Fibroblast of peridontal ligament (primary cell): ENCODE measurements around the gene TCF23.

Source experiments
- DNase-seq: peaks from one replicate; pipeline ENCODE4 v3.0.0-alpha.2; 2010; ENCODE audit errors: extremely low read depth

Gene TCF23

GRCh38 chr2:27128668-27129571 lies 19.9 kb upstream of the TCF23 start:
- no peak for DNase-seq

- DNase-seq: no peak
Measured at GRCh38 chr2:27130396-27130795, 18.4 kb upstream of the TCF23 start.

- no peak for DNase-seq
Measured at GRCh38 chr2:27131429-27131828, 17.4 kb upstream of the TCF23 start.

- DNase-seq: no peak
Measured at GRCh38 chr2:27133195-27133875, 15.5 kb upstream of the TCF23 start.

- DNase-seq: peak; percentile 93
Measured at GRCh38 chr2:27133905-27134780, 14.7 kb upstream of the TCF23 start, which contains the start of gene PREB. Gene PREB (minus strand): TSS chr2:27134636. CDS start chr2:27134421, 215 bp downstream.

GRCh38 chr2:27134781-27135477 lies 13.9 kb upstream of the TCF23 start:
- no peak for DNase-seq

GRCh38 chr2:27135478-27135955 lies 13.3 kb upstream of the TCF23 start:
- no peak for DNase-seq

GRCh38 chr2:27136751-27137150 lies 12.1 kb upstream of the TCF23 start:
- DNase-seq: no peak

- no peak for DNase-seq
Measured at GRCh38 chr2:27137322-27137935, 11.4 kb upstream of the TCF23 start.

- DNase-seq: no peak
Measured at GRCh38 chr2:27138111-27138510, 10.7 kb upstream of the TCF23 start.

- DNase-seq: no peak
Measured at GRCh38 chr2:27139310-27139709, 9.5 kb upstream of the TCF23 start, which contains the start of gene PRR30. Gene PRR30 (minus strand): TSS chr2:27139410. CDS start chr2:27138329, 1,081 bp downstream.

GRCh38 chr2:27143285-27143684 lies 5.5 kb upstream of the TCF23 start:
- DNase-seq: no peak

- no peak for DNase-seq
Measured at GRCh38 chr2:27145682-27146081, 3.1 kb upstream of the TCF23 start.

- DNase-seq: no peak
Measured at GRCh38 chr2:27147935-27148334, 869 bp upstream of the TCF23 start.

GRCh38 chr2:27149570-27150405 lies 984 bp downstream of the TCF23 start:
- no peak for DNase-seq

GRCh38 chr2:27150639-27151230 lies 1.9 kb downstream of the TCF23 start:
- DNase-seq: no peak

- no peak for DNase-seq
Measured at GRCh38 chr2:27152102-27152795, 3.4 kb downstream of the TCF23 start.

- no peak for DNase-seq
Measured at GRCh38 chr2:27152796-27153464, 4.1 kb downstream of the TCF23 start.
